WI38 (cell line): Measurements from ENCODE around the gene CSNK1E.
"Not testable (repeated sequence)": the region's sequence is repeated elsewhere in the genome, so short reads cannot be mapped to it uniquely, and the experiment has no call there.

Experiments
- H3K4me3 ChIP-seq: 2 replicates; pipeline ENCODE4 v1.5.1; 2011; ENCODE audit warnings: low read depth, mild to moderate bottlenecking, control low read depth, low read length
- CTCF ChIP-seq: IDR thresholded peaks from 2 replicates; pipeline ENCODE4 v1.5.1; 2012; ENCODE audit warnings: low read depth, mild to moderate bottlenecking, control low read depth, low read length

Gene CSNK1E

DNA sequence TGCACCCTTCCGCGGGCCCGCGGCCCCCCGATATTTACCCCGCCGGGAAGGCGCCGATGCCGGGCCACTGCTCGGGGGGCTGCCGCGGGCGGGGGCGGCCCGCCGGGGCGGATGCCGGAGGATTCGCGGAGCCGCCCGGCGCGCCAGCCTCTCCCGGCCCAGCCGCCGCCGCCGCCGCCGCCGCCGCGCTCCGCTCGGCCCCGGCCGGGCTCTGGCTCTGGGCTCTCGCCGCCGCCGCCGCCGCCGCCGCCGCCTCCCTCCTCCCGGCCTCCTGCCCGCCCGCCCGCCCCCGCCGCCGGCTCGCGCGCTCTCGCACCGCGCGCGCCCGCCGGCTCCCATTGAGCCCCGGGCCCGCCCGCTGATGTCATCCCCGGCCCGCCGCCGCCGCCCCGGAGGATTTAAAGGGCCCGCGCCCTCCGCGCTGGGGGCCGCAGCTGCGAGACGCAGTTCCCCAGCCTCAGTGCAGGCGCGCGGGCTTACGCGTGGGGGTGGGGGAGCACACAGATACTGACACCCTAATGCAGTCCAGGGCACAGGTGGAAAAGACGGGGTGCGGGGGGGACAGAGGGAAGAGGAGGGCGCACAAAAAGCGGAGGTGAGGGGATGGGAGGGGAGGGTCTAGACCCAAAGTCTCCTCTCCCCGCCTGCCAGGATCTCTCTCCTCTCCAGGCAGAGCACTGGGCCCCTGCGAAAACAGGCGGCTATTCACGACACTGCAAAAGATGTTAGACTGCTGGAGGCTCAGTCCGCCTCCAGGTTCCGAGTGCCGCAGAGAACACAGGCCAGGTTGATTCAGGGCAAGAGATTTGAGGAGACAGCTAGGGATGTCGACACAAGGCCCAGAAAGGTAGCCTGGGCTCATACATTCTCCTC is at the start of gene CSNK1E:
TSS of gene CSNK1E (minus strand) at position 312 of the 873 bp plus-strand sequence. CDS start 3,276 bp downstream, outside the sequence.
- peak within 1 kb of the TSS; percentile 96 for H3K4me3 ChIP-seq
- no peak for TF ChIP-seq CTCF

DNA sequence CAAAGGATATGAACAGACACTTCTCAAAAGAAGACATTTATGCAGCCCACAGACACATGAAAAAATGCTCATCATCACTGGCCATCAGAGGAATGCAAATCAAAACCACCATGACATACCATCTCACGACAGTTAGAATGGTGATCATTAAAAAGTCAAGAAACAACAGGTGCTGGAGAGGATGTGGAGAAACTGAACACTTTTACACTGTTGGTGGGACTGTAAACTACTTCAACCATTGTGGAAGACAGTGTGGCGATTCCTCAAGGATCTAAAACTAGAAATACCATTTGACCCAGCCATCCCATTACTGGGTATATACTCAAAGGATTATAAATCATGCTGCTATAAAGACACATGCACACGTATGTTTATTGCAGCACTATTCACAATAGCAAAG is 48.6 kb upstream of the CSNK1E start:
- H3K4me3 ChIP-seq: not testable (repeated sequence)

GRCh38 chr22:38365174-38365573 is 47.9 kb upstream of the CSNK1E start:
- not testable (repeated sequence) for H3K4me3 ChIP-seq

GRCh38 chr22:38360560-38360959 is 43.3 kb upstream of the CSNK1E start:
- not testable (repeated sequence) for H3K4me3 ChIP-seq

- not testable (repeated sequence) for H3K4me3 ChIP-seq
Observed at GRCh38 chr22:38359817-38360216, 42.6 kb upstream of the CSNK1E start.

GRCh38 chr22:38357971-38358370 is 40.7 kb upstream of the CSNK1E start:
- H3K4me3 ChIP-seq: not testable (repeated sequence)

DNA sequence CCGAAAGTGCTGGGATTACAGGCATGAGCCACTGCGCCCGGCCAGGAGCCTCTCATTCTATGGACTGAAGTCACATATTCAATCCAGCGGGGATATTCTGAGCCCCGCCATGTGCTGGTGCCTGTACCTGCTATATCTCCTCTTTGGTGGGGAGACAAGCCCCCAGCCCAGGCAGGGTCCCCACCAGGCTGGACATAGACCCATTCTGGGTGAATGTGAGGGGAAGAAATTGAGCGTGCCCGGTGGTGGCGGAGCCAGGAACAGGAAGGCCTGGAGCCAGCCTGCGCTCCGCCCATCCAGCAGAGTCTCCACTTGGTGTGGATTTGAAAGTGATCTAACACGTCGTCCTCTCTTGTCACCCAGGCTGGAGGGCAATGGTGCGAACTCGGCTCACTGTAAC is 38.0 kb upstream of the CSNK1E start:
- H3K4me3 ChIP-seq: no peak overlapping the region
- TF ChIP-seq CTCF: no peak

DNA sequence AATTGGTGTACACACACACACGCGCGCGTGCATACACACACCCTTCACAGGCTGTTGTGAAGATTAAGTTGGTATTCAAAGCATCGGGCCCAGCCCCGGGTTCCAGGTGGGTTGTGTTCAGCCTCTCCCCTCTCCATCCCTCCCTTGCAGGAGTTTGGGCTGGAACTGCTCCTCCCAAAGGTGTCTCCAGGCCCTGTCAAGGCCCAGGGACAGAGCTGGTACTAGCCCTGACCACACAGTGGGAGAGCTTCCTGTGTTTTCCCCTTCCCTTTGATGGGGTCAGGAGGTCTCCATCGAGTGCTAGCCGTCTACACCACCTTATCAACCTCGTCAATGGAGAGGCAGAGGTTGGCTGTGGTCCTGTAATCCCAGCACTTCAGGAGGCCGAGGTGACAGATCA is 36.5 kb upstream of the CSNK1E start:
- no peak for TF ChIP-seq CTCF
- no peak overlapping the region for H3K4me3 ChIP-seq

GRCh38 chr22:38353142-38353629 is 36.0 kb upstream of the CSNK1E start:
- H3K4me3 ChIP-seq: no peak overlapping the region
- peak; percentile 96 for TF ChIP-seq CTCF

DNA sequence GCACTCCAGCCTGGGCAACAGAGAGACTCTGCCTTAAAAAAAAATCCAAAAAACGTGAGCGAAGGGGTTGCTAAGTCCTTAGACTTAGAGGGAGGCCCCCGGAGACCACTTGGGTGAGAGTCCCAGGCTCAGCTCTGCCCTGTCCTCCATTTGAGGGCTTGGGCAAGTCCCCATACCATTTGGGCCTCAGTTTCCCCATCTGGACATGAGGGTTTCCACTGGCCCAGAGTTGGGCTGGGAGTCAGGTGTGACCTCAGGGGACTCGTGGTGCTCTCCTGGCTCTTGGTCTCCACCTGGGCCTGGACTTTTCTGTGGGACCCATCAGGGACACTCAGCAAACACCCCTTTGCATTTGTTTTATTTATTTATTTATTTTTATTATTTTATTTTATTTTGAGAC is 35.2 kb upstream of the CSNK1E start:
- H3K4me3 ChIP-seq: no peak overlapping the region
- no peak for TF ChIP-seq CTCF
